Measurements from ENCODE around the gene MS4A10. TPM values are rescaled to one million over a fixed set of nuclear protein-coding genes. Genes with fewer than 3 reads are reported as not detected.
"Not testable (repeated sequence)": the region's sequence is repeated elsewhere in the genome, so short reads cannot be mapped to it uniquely, and the experiment has no call there.

The MS4A10 gene
- total RNA-seq, 1 experiment from 2014 or later: not detected

DNA sequence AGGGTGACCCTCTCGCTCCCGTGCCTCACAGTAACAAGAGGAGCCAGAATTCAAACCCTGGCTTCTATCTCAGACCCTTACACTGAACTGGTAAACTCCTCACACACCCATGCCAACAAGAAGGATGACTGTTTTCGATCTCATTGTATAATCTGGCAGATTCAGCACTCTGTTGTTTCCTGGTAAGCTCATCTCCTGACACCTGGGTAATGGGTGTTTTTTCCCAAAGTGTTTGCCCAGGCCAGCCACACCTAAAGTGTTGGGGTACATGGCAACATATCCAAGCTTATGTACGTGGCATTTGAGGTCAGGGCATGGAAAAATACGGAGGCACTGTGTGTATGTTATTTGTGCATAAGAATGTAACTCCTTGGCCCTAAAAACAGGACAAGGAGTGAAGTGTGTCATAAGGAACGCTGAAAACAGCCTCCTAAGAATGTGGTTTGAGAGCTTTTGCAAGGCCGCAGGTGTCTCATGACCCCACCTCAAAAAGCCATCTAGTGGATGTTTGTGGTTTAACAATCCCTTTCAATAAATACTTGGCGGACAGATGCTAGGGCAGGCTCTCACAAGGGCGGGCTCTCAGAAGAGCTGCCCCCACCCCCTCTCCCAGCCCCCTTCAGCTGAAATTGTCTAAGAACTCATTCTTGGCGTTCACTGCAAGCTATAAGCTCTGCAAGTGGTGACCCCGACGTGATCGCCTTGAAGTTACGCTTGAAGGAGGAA is 28.7 kb upstream of the MS4A10 start, which contains the start of gene MS4A15:
MS4A15 (plus strand) TSS at position 561 of the 726 bp plus-strand sequence. CDS start 6,867 bp downstream, outside the sequence.
- CTCF ChIA-PET: no interaction called here
- DNase-seq (peak; percentile 83), ATAC-seq (peak; percentile 68; the same call in 1 of the 2 replicates)
- no peaks in the 10 kb centered on the region for H3K79me2 ChIP-seq (ENCODE audit: low read length)
- H4K20me1 ChIP-seq (ENCODE audit: low read length): no peaks in the 10 kb centered on the region
- H3K9me3 ChIP-seq (ENCODE audit: low read length): no peaks in the 10 kb centered on the region
- H3K9ac ChIP-seq (ENCODE audit: low read length): no peak within 1 kb of the TSS
- peaks cover 65% of the 10 kb centered on the region for H3K27me3 ChIP-seq (ENCODE audit: low read length)
- intact Hi-C loops (cut with micrococcal nuclease): loop anchor here (2.0 kb wide), 1 partner anchor 56 kb away; no protein-coding TSS in a partner anchor
- no peak within 1 kb of the TSS for H3K27ac ChIP-seq (ENCODE audit: low read length)
- POLR2A ChIA-PET (ENCODE audit: unreplicated experiment): no interaction called here
- TF ChIP-seq EZH2 (IDR thresholded peaks at IDR 0.05; ENCODE audit: low read length, unreplicated experiment): no peak
- TF ChIP-seq, protein P1, sequence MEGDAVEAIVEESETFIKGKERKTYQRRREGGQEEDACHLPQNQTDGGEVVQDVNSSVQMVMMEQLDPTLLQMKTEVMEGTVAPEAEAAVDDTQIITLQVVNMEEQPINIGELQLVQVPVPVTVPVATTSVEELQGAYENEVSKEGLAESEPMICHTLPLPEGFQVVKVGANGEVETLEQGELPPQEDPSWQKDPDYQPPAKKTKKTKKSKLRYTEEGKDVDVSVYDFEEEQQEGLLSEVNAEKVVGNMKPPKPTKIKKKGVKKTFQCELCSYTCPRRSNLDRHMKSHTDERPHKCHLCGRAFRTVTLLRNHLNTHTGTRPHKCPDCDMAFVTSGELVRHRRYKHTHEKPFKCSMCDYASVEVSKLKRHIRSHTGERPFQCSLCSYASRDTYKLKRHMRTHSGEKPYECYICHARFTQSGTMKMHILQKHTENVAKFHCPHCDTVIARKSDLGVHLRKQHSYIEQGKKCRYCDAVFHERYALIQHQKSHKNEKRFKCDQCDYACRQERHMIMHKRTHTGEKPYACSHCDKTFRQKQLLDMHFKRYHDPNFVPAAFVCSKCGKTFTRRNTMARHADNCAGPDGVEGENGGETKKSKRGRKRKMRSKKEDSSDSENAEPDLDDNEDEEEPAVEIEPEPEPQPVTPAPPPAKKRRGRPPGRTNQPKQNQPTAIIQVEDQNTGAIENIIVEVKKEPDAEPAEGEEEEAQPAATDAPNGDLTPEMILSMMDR (conservative IDR thresholded peaks at IDR 0.05; ENCODE audit: low read depth, low read length): peak; percentile 72
- no peaks in the 10 kb centered on the region for H3K9me2 ChIP-seq (replicated peaks; ENCODE audit: low read length)
- H3K36me3 ChIP-seq (ENCODE audit: low read depth, low read length): no peaks in the 10 kb centered on the region
- no TSS peak for BruUV-seq (replicated peaks)
- H2AFZ ChIP-seq (ENCODE audit: low read length): no peak within 1 kb of the TSS
- H3K4me3 ChIP-seq (ENCODE audit: low read length): no peak within 1 kb of the TSS
- H3K4me2 ChIP-seq (ENCODE audit: low read length): no peak within 1 kb of the TSS
- no peaks in the 10 kb centered on the region for H3F3A ChIP-seq (ENCODE audit: low read length, unreplicated experiment)
- H3K4me1 ChIP-seq (ENCODE audit: insufficient read depth, low read length): no peaks in the 10 kb centered on the region

DNA sequence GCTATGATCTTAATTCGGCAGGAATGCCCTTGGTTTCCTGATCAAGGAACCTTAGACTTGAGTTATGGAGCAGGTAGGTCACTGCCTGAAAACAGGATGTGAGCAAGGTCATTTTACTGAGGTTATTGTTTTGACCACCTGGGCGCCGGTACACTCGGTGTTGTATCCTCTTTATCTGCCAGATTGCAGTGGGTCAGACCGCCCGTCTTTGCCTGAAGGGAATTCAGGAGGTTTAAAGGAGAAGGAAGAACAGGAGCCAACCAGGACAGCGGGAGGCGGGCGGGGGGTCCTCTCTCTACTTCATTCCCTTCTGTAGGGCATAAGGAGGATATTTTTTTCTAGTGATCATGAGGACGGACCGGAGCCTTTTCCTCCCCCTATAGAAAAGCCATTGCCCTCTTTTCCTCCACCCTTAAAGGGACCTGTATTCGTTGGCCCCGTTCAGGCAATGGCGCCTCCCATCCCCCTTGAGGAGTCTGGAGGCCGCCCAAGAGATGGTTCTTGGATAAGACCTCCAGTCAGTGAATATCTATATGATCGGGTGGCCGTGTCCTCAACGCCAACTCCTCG is 27.8 kb upstream of the MS4A10 start:
- CTCF ChIA-PET: no interaction called here

DNA sequence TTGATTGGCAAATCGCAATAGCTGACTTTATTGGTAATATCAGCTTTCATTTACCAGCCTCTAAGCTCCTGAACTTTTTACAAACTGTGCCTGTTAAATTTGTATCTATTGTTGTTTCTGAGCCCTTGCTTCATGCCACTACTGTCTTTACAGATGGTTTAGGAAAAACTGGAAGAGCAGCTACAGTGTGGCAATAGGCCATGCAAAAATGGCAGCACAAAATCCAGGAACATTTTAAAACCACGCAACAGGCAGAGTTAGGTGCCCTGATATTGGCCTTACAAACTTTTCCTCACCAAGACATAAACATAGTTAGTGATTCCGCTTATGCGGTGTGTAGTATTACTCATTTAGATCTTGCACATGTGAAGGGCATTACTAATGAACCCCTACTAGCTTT is 26.5 kb upstream of the MS4A10 start:
- H3K4me1 ChIP-seq (ENCODE audit: insufficient read depth, low read length); CTCF ChIA-PET; H3K27ac ChIP-seq (ENCODE audit: low read length); intact Hi-C loops (cut with micrococcal nuclease); H2AFZ ChIP-seq (ENCODE audit: low read length); POLR2A ChIA-PET (ENCODE audit: unreplicated experiment); H3K9me3 ChIP-seq (ENCODE audit: low read length); H3K9me2 ChIP-seq (replicated peaks; ENCODE audit: low read length); H3F3A ChIP-seq (ENCODE audit: low read length, unreplicated experiment); H3K4me3 ChIP-seq (ENCODE audit: low read length); H3K79me2 ChIP-seq (ENCODE audit: low read length); H3K36me3 ChIP-seq (ENCODE audit: low read depth, low read length); H3K4me2 ChIP-seq (ENCODE audit: low read length); ATAC-seq; DNase-seq; H3K9ac ChIP-seq (ENCODE audit: low read length); H4K20me1 ChIP-seq (ENCODE audit: low read length); BruUV-seq (replicated peaks): not testable (repeated sequence)
- peaks cover 57% of the 10 kb centered on the region for H3K27me3 ChIP-seq (ENCODE audit: low read length)

More for the DNA sequence above, 27.8 kb upstream of the MS4A10 start:
- H3K9ac ChIP-seq (ENCODE audit: low read length): no peak overlapping the region
- ATAC-seq (no peak), DNase-seq (no peak)
- no peaks in the 10 kb centered on the region for H4K20me1 ChIP-seq (ENCODE audit: low read length)
- peaks cover 67% of the 10 kb centered on the region for H3K27me3 ChIP-seq (ENCODE audit: low read length)
- intact Hi-C loops (cut with micrococcal nuclease): loop anchor here (2.0 kb wide), 1 partner anchor 57 kb away; no protein-coding TSS in a partner anchor
- no peaks in the 10 kb centered on the region for H3K9me2 ChIP-seq (replicated peaks; ENCODE audit: low read length)
- H3K4me2 ChIP-seq (ENCODE audit: low read length): no peak overlapping the region
- H3K9me3 ChIP-seq (ENCODE audit: low read length): no peaks in the 10 kb centered on the region
- TF ChIP-seq, protein P1 (conservative IDR thresholded peaks at IDR 0.05; ENCODE audit: low read depth, low read length): no peak
- TF ChIP-seq EZH2phosphoT487 (IDR thresholded peaks at IDR 0.05; ENCODE audit: borderline replicate concordance, low read length) (no peak), EZH2 (IDR thresholded peaks at IDR 0.05; ENCODE audit: low read length, unreplicated experiment) (no peak)
- BruUV-seq (replicated peaks): no TSS peak
- no peak overlapping the region for H2AFZ ChIP-seq (ENCODE audit: low read length)
- H3F3A ChIP-seq (ENCODE audit: low read length, unreplicated experiment): no peaks in the 10 kb centered on the region
- no peaks in the 10 kb centered on the region for H3K36me3 ChIP-seq (ENCODE audit: low read depth, low read length)
- no peaks in the 10 kb centered on the region for H3K4me1 ChIP-seq (ENCODE audit: insufficient read depth, low read length)
- no peak overlapping the region for H3K27ac ChIP-seq (ENCODE audit: low read length)
- no peaks in the 10 kb centered on the region for H3K79me2 ChIP-seq (ENCODE audit: low read length)
- POLR2A ChIA-PET (ENCODE audit: unreplicated experiment): no interaction called here
- no peak overlapping the region for H3K4me3 ChIP-seq (ENCODE audit: low read length)

DNA sequence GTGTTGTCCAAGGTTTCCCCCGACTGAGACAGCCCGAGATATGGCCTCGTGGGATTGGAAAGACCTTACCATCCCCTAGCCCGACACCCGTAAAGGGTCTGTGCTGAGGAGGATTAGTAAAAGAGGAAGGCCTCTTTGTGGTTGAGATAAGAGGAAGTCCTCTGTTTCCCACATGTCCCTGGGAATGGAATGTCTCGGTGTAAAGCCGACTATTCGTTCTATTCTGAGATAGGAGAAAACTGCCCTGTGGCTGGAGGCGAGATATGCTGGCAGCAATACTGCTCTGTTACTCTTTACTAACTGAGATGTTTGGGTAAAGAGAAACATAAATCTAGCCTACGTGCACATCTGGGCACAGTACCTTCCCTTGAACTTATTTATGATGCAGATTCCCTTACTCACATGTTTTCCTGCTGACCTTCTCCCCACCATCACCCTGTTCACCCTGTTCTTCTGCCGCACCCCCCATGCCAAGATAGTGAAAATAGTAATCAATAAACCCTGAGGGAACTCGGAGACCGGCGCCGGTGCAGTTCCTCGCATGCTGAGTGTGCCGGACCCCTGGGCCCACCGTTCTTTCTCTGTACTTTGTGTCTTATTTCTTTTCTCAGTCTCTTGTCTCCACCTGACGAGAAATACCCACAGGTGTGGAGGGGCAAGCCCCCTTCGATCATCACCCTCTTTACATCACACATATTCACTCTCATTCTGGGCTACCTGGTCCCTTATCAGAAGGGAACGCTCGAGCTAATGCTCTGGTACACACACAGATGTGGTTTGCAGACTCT is 25.5 kb upstream of the MS4A10 start:
- H3K27ac ChIP-seq (ENCODE audit: low read length); ATAC-seq; H3K9ac ChIP-seq (ENCODE audit: low read length); H3K4me1 ChIP-seq (ENCODE audit: insufficient read depth, low read length); BruUV-seq (replicated peaks); CTCF ChIA-PET; H3K4me3 ChIP-seq (ENCODE audit: low read length); H3K9me2 ChIP-seq (replicated peaks; ENCODE audit: low read length); POLR2A ChIA-PET (ENCODE audit: unreplicated experiment); H3K36me3 ChIP-seq (ENCODE audit: low read depth, low read length); H3K9me3 ChIP-seq (ENCODE audit: low read length); DNase-seq; H4K20me1 ChIP-seq (ENCODE audit: low read length); H3K79me2 ChIP-seq (ENCODE audit: low read length); H3F3A ChIP-seq (ENCODE audit: low read length, unreplicated experiment); H3K4me2 ChIP-seq (ENCODE audit: low read length); H2AFZ ChIP-seq (ENCODE audit: low read length): not testable (repeated sequence)
- H3K27me3 ChIP-seq (ENCODE audit: low read length): peaks cover 56% of the 10 kb centered on the region
- intact Hi-C loops (cut with micrococcal nuclease): loop anchor here (5.0 kb wide), 1 partner anchor 492 kb away; no protein-coding TSS in a partner anchor

Measured in PC-3 (cell line).